ENCODE results near the gene DPM3. TPM values are rescaled to one million over a fixed set of nuclear protein-coding genes. Genes with fewer than 3 reads are reported as not detected.

Gene DPM3
- total RNA-seq, 3 donors from 2014 or later, result 53.7 to 69.4 (median 68.2) TPM

DNA sequence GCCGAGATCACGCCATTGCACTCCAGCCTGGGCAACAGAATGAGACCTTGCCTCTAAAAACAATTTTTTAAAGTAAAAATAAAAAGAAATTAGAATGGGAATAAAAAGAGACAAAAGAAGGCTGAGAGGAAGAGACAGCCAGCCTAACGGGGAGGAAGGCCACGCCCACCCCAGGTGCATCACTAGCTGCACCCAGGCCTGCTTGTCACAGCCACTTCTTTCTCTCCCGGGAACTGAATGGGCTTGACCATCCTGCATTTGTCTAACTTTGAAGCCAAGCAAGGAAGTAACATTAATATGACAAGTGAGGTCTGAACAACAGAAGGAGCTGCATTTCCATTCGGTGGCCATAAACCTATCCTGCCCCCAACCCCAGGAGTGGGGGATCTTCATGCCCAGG lies 33.5 kb downstream of the DPM3 start:
- H3K36me3 ChIP-seq, result no peaks in the 10 kb centered on the region
- no peaks in the 10 kb centered on the region for H3K9me3 ChIP-seq
- TF ChIP-seq POLR2A (IDR thresholded peaks at IDR 0.05) (no peak), POLR2AphosphoS5 (IDR thresholded peaks at IDR 0.05) (no peak)
- TF ChIP-seq, protein P1, sequence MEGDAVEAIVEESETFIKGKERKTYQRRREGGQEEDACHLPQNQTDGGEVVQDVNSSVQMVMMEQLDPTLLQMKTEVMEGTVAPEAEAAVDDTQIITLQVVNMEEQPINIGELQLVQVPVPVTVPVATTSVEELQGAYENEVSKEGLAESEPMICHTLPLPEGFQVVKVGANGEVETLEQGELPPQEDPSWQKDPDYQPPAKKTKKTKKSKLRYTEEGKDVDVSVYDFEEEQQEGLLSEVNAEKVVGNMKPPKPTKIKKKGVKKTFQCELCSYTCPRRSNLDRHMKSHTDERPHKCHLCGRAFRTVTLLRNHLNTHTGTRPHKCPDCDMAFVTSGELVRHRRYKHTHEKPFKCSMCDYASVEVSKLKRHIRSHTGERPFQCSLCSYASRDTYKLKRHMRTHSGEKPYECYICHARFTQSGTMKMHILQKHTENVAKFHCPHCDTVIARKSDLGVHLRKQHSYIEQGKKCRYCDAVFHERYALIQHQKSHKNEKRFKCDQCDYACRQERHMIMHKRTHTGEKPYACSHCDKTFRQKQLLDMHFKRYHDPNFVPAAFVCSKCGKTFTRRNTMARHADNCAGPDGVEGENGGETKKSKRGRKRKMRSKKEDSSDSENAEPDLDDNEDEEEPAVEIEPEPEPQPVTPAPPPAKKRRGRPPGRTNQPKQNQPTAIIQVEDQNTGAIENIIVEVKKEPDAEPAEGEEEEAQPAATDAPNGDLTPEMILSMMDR (IDR thresholded peaks at IDR 0.05), result no peak
- H3K27me3 ChIP-seq, result no peaks in the 10 kb centered on the region
- intact Hi-C loops (cut with DNase I; ENCODE audit: low total_unique reads), result no loop called here
- no peak overlapping the region for H3K27ac ChIP-seq
- no peaks in the 10 kb centered on the region for H3K4me1 ChIP-seq
- no peak overlapping the region for H3K4me3 ChIP-seq
- no peak for DNase-seq (ENCODE audit: low spot score in 2 of 2)

DNA sequence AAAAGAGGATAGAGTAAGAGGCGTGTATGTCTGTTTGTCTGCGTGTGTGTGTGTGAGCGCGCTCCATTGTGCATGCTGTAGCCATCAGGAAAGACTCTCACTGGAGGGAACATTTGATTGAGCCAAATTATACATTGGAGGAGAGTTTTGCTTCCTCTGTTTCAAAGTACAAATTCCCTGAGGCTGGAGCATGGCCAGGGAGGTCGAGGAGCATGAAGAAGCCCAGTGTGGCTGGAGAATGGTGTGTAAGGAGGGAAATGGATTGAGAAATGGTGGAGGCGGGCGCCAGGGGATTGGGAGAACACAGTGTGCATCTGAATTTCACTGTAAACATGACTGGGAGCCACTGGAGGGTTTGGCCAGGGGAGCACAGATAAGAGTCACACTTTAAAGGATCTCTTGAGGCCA lies 34.7 kb downstream of the DPM3 start:
- Histone ChIP-seq H3K4me1 (no peaks in the 10 kb centered on the region), H3K9me3 (no peaks in the 10 kb centered on the region), H3K36me3 (no peaks in the 10 kb centered on the region), H3K27ac (peak overlapping the region in 1 of 2 donors; percentile 25), H3K4me3 (no peak overlapping the region), H3K27me3 (no peaks in the 10 kb centered on the region)
- intact Hi-C loops (cut with DNase I; ENCODE audit: low total_unique reads), result no loop called here
- DNase-seq (ENCODE audit: low spot score in 2 of 2), result no peak
- TF ChIP-seq, protein P1 (IDR thresholded peaks at IDR 0.05), result no peak
- TF ChIP-seq POLR2AphosphoS5 (IDR thresholded peaks at IDR 0.05), result no peak
- TF ChIP-seq POLR2A (IDR thresholded peaks at IDR 0.05), result no peak

DNA sequence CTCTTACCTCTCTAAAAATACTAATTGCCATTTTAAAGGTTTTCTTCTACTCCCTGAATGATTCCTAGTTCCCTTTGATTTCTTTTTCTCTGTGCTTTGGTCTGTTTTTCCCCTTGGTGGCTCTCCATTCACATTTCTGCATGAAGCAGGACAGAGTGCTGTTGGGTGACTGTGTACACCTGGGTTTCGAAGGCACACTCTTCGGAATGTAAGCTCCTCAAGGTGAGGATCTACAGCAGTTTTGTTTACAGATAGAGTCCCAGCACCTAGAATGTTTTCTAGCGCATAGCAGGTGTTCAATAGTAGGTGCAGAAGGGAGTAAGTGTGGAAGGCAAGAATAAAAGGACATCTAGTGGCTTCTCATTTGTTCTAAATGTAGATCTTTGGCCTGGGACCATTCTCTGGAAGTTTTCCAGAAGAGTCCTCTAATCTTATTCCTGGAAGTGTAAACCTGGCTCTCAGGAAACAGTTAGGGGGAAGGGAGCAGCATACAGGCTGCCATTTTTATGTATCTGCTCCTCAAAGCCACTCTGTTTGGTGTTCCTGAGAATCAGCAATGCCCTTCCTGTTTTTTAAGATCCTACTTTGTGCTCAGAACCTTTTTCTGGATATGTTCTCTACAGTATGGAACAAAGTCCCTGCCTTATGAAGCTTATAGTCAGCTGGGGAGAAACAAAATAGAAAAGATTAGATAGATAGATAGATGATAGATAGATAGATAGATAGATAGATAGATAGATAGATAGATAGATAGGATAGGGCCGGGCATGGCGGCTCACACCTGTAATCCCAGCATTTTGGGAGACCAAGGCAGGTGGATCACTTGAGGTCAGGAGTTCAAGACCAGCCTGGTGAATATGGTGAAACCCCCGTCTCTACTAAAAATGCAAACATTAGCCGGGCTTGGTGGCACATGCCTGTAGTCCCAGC lies 35.5 kb downstream of the DPM3 start:
- Histone ChIP-seq H3K27me3 (no peaks in the 10 kb centered on the region), H3K4me3 (no peak overlapping the region), H3K36me3 (no peaks in the 10 kb centered on the region), H3K4me1 (no peaks in the 10 kb centered on the region), H3K27ac (peak overlapping the region in 1 of 2 donors; percentile 25), H3K9me3 (no peaks in the 10 kb centered on the region)
- DNase-seq (ENCODE audit: low spot score in 2 of 2), result no peak
- intact Hi-C loops (cut with DNase I; ENCODE audit: low total_unique reads), result loop anchor here (5.0 kb wide), 1 partner anchor 1388 kb away; no protein-coding TSS in a partner anchor
- TF ChIP-seq, protein P1 (IDR thresholded peaks at IDR 0.05), result no peak
- TF ChIP-seq POLR2A (IDR thresholded peaks at IDR 0.05), result no peak
- no peak for TF ChIP-seq POLR2AphosphoS5 (IDR thresholded peaks at IDR 0.05)

DNA sequence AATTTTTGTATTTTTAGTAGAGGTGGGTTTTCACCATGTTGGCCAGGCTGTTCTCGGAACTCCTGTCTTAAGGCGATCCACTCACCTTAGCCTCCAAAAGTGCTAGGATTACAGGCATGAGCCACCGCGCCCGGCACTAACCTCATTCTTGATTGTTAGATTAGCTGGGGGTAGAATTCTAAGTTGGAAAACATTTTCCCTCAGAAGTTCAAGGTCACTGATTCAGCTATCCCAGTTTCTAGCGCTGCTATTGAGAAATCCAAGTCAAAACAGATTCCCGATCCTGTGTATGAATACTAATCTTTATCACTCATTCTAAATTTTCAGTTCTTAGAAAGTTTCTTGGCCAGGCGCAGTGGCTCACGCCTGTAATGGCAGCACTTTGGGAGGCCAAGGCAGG lies 37.0 kb downstream of the DPM3 start:
- no peaks in the 10 kb centered on the region for H3K9me3 ChIP-seq
- no peaks in the 10 kb centered on the region for H3K27me3 ChIP-seq

More for the DNA sequence above, 37.0 kb downstream of the DPM3 start:
- Histone ChIP-seq H3K4me3 (no peak overlapping the region), H3K27ac (no peak overlapping the region), H3K4me1 (no peaks in the 10 kb centered on the region), H3K36me3 (no peaks in the 10 kb centered on the region)
- TF ChIP-seq POLR2AphosphoS5 (IDR thresholded peaks at IDR 0.05) (no peak), POLR2A (IDR thresholded peaks at IDR 0.05) (no peak)
- TF ChIP-seq, protein P1 (IDR thresholded peaks at IDR 0.05), result no peak
- no peak for DNase-seq (ENCODE audit: low spot score in 2 of 2)
- intact Hi-C loops (cut with DNase I; ENCODE audit: low total_unique reads), result loop anchor here (5.0 kb wide), 1 partner anchor 1386 kb away; no protein-coding TSS in a partner anchor

Measured in breast epithelium (tissue), 4 donors.